Stimulated activated CD8-positive, alpha-beta memory T cell treated with anti-CD3 and anti-CD28 coated beads, Interleukin-4, amount 100 ng/mL, for 1 hour (primary cell): ENCODE data around the gene ASAH2.
"Not testable (repeated sequence)": the region's sequence is repeated elsewhere in the genome, so short reads cannot be mapped to it uniquely, and the experiment has no call there.

ENCODE experiments used
- DNase-seq, 2 donors: peaks; one replicate each; pipeline ENCODE4 v3.0.0-alpha.2; 2020; ENCODE audit warnings: low read depth in 2 of 2, low spot score in 1 of 2

The ASAH2 gene

DNA sequence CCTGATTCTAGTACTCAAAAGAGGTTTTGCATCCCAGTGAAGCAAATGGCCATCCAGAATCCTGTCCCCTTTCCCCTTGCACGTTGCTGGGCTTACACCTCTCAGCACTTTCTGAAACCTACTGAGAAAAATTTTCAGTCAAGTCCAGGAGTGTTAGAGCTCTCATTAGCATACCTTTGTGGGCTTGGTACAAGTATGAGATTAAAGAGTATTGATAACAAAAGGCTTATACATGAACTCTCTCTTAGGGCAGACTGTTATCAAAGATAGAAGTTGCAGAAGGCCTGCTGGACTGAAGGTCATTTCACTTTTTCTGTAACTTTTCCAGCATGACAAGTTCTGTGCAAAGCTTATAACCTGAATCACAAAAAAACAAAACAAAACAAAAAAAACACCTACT lies at the start of gene ASAH2:
TSS of gene ASAH2 (minus strand) at position 123 of the 400 bp plus-strand sequence. CDS start 2,906 bp downstream, outside the sequence.
- no peak for DNase-seq

DNA sequence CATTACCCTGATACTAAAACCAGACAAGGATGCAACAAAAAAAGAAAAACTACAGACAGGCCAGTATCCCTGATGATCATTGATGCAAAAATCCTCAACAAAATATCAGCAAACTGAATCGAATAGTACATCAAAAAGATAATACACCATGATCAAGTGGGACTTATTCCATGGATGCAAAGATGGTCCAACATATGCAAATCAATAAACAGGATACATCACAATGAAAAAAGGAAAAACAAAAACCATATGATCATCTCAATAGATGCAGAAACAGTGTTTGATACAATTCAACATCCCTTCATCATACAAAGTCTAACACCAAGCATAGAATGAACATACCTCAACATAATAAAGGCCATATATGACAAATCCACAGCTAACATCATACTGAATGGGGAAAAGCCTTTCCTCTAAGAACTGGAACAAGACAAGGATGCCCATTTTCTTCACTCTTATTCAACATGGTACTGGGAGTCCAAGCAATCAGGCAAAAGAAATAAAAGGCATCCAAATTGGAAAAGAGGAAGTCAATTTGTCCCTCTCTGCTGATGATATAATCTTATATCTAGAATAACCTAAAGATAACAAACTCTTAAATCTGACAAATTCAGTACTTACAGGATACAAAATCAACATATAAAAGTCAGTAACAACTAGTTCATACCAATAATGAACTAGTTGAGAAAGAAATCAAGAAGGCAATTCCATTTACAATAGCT lies 48.8 kb upstream of the ASAH2 start:
- no peak for DNase-seq

GRCh38 chr10:50295367-50295766 lies 44.1 kb upstream of the ASAH2 start:
- no peak for DNase-seq

- no peak for DNase-seq
Measured at GRCh38 chr10:50294582-50294981, 43.3 kb upstream of the ASAH2 start.

DNA sequence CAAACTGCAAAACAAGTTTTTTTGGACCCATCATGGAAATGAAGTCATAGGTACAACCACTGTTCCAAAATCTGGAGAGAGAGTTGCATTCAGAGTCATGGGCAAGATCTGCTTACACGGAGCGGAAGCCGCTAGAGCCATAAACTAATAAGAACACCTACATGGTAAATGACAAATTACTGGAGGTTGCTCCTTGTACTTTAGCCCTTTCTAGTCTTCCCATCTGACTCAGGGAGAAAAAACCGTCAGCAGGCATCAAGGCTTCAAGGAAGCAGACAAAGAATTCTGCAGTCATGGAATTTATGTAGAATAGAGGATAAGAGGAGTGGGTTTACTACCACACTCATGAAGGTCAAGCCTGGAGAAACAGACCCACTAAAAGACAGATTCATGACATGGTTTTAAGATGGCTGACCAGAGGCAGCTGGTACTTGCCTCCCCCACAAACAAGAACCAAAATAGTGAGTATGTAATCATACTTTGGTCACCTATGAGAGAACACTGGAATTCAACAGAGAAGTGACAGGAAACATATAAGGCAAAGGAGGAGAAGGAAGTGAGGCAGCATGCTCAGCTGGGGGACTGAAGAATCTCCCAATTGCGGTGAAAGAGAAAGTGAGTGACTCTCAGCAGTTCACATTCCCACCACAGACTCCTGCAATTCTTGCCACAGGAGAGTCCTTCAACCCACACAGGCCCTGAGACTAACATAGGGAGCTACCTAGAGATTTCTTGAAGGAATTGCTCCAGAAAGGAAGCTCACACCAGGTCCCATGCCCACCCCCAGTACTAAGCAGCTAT lies 42.4 kb upstream of the ASAH2 start:
- no peak for DNase-seq

- no peak for DNase-seq
Measured at GRCh38 chr10:50291261-50291850, 40.0 kb upstream of the ASAH2 start.

DNA sequence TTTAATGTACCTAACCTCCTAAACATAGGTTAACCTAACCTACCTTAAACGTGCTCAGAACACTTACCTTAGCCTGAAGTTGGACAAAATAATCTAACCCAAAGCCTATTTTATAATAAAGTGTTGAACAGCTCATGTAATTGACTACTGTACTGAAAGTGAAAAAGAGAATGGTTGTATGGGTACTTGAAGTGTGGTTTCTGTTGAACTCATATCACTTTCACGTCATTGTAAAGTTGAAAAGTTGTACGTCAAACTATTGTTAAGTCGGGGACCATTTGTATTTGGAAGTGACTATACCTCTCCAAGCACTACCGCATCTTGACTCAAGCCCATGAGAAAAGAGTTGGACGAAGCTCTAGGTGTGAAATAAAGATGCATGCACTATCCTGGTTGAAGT lies 37.9 kb upstream of the ASAH2 start:
- DNase-seq: no peak

GRCh38 chr10:50286996-50287803 lies 35.9 kb upstream of the ASAH2 start:
- no peak for DNase-seq

DNA sequence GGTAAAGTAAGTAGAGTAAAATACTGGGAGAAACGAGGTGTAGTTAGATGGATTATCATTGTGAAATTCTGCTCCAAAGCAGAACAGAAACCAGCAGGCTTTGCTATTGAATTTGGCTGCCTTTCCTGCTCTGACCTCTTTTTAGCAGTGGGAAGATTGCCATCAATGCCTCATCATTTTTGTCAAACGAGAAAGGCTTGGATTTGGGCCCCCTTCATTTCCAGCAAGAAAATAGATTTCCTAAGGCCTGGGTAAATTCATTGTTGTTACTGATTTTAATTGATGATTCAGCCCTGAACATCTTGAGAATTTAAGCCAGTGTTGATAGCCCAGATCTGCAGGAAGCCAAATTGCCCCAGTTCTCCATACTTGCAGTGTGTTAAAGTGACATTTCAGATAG lies 35.2 kb upstream of the ASAH2 start:
- no peak for DNase-seq

DNA sequence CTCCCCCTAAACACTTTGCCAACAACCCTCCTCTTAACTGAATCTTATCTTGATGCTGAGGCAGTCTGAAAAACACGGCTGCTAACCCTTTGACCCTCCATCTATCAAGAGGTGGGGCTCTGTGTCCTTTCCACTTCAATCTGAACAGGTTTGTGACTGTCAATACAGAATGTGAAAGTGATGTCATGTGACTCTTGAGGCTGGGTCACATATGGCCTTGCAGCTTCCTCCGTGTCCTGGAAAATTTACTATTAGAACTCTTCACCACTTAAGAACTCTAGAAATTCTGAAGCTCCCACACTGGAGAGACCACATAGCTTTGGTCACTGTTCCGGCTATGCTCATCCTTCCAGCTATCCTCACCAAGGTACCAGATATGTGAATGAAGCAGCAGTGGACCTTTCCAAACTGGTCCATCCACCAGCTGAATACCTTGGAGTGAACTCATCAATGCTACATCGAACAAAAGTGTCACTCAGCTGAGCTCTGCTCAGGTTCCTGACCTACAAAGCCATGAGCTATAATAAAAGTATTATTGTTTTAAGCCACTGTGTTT lies 30.7 kb upstream of the ASAH2 start:
- no peak for DNase-seq

GRCh38 chr10:50281210-50281966 lies 30.1 kb upstream of the ASAH2 start:
- no peak for DNase-seq

DNA sequence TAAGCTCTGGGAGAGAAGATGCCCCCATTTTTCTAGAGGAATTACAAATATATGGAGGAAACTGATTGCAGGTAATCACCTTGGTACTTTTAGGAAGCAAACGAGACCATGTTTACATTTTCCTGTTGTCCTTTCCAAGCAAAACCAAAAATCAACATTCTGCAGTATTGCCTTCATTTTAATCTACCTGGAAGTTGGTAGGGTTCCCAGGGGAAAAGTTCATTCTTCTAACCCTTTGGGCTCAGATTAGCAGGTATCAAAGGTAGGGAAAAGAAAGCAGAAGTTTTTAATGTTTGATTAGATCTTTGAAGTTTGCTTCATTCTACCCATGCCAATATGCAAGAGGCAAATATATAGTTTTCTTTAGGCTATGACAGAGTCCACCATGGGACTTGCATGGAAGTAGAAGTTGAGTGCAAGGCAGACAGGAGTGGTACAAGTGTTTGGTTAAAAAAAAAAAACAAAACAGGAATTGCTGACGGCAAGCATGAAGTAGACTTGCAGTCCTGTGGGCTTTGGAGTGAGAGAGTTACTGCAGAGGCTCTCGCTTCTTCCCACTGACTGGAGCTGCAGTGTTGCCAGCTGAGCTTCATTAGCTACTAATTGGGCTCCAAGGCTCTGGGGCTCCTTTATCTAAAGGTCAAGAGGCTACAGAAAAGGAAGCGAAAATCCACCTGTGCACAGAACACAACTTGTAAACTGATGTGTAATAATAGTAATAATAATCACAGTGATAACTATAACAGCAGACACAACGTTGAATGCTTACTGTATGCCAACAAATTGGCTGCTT lies 28.9 kb upstream of the ASAH2 start:
- no peak for DNase-seq

- no peak for DNase-seq
Measured at GRCh38 chr10:50279489-50279888, 28.2 kb upstream of the ASAH2 start.

- DNase-seq: no peak
Measured at GRCh38 chr10:50275650-50276235, 24.4 kb upstream of the ASAH2 start.

GRCh38 chr10:50272531-50272930 lies 21.2 kb upstream of the ASAH2 start:
- no peak for DNase-seq

DNA sequence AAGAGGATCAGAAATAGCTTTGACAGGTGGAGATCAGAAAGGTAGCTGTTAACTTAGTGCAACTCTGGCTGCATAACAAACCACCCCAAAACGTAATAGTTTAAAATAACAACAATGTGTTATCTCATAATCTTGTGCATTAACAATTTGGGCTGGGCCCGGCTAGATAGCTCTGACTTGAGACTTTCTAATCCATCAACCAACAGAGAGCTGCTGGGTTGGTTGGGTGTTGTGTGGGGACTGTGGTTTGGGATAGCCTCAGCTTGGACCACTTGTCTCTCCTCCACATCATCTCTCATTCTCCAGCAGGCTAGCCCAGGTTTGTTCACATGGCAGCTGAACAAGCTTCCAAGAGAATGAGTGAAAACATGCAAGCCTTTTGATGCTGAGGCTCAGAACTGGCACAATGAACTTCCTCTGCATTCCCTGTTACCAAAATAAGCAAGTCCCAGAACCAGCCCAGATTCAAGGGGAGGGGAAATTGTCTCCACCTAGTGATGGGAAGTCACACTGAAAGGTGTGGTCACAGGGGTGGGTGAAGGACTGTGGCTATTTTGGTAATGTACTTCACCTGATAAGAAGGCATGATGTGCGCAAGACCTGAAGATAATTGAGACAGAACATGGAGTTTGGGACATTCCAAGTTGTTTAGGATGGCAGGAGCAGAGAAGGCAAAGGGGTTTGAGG lies 20.4 kb upstream of the ASAH2 start:
- DNase-seq: no peak

DNA sequence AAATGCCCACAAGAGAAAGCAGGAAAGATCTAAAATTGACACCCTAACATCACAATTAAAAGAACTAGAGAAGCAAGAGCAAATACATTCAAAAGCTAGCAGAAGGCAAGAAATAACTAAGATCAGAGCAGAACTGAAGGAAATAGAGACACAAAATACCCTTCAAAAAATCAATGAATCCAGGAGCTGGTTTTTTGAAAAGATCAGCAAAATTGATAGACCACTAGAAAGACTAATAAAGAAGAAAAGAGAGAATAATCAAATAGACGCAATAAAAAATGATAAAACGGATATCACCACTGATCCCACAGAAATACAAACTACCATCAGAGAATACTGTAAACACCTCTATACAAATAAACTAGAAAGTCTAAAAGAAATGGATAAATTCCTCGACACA lies 16.6 kb upstream of the ASAH2 start:
- not testable (repeated sequence) for DNase-seq

DNA sequence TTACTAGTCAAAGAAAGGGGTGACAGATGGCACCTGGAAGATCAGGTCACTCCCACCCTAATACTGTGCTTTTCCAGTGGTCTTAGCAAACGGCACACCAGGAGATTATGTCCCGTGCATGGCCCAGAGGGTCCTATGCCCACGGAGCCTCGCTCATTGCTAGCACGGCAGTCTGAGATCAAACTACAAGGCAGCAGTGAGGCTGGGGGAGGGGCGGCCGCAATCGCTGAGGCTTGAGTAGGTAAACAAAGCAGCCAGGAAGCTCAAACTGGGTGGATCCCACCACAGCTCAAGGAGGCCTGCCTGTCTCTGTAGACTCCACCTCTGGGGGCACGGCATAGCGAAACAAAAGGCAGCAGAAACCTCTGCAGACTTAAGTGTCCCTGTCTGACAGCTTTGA lies 11.3 kb upstream of the ASAH2 start:
- DNase-seq: not testable (repeated sequence)
